K562 (cell line): ENCODE results near the gene PTPN9. TPM values are rescaled to one million over a fixed set of nuclear protein-coding genes. Genes with fewer than 3 reads are reported as not detected.
A peak's percentile ranks its signal among the peaks of the same experiment; 100 is the strongest.

Source experiments
- ATAC-seq: fragments of 200-7000 bp; cut with Tn5 transposase; 3 replicates; pipeline ENCODE4 v1.9.1; 2020; ENCODE audit warnings: moderate library complexity
- BruUV-seq: library from RNA; stranded (reverse); fragments of 400-500 nt; replicated peaks from 2 replicates; lab custom pipeline; 2021; lab: Mats Ljungman, UMichigan
- CTCF ChIA-PET: fragments of 300-600 bp; formaldehyde crosslinking; extraction: SDS; loops from one replicate; lab custom pipeline; 2021; ENCODE audit warnings: low intra/inter-chr PET ratio; lab: Yijun Ruan, JAX
- POLR2A ChIA-PET: fragments of 300-600, 350-650 bp; sonication (Branson Sonifier 250); formaldehyde crosslinking; extraction: SDS; loops from one replicate; lab custom pipeline; 2021; ENCODE audit warnings: antibody characterized with exemption, inconsistent platforms; lab: Yijun Ruan, JAX
- DNase-seq, 4 experiments: peaks; one replicate each; pipeline versions ENCODE4 v3.0.0 to v3.0.0-alpha.2; 2011 to 2018; ENCODE audit warnings: low spot score in 3 of 4, mixed read lengths in 3 of 4; ENCODE audit errors: extremely low read depth in 1 of 4
- FAIRE-seq: peaks from 2 replicates; lab custom pipeline; 2011; peaks lifted over from hg19 to GRCh38; lab: Jason Lieb, UNC
- H2AFZ ChIP-seq: 2 replicates; pipeline ENCODE4 v1.6.0; 2011; ENCODE audit warnings: low read depth, low read length, control low read depth, inconsistent platforms
- H3K27ac ChIP-seq: fragments of 200-600 bp; 3 replicates; pipeline ENCODE4 v1.8.0; 2011; ENCODE audit warnings: low read depth, mild to moderate bottlenecking, control low read depth, inconsistent platforms, low read length, moderate library complexity, mixed read lengths; ENCODE audit errors: extremely low read depth
- H3K27me3 ChIP-seq, 2 experiments: fragments of 300-600 bp in 1 of 2; 2 replicates in 1 of 2; 3 replicates in 1 of 2; pipeline versions ENCODE4 v1.6.0 to v1.8.0; 2011; ENCODE audit warnings: inconsistent platforms in 2 of 2, low read length in 2 of 2, mild to moderate bottlenecking in 1 of 2, mixed read lengths in 1 of 2, moderate library complexity in 1 of 2; ENCODE audit not compliant: control insufficient read depth in 2 of 2, insufficient read depth in 2 of 2
- H3K36me3 ChIP-seq: fragments of 300-600 bp; 3 replicates; pipeline ENCODE4 v1.8.0; 2011; ENCODE audit warnings: mild to moderate bottlenecking, low read length, inconsistent platforms; ENCODE audit not compliant: control insufficient read depth, insufficient read depth
- H3K4me1 ChIP-seq, 2 experiments: fragments of 200-600 bp in 1 of 2; replicated peaks in 1 of 2; 2 replicates in 1 of 2; 3 replicates in 1 of 2; pipeline versions ENCODE4 v1.5.1 to v1.8.0; 2011; ENCODE audit warnings: inconsistent platforms in 2 of 2, low read length in 2 of 2, mild to moderate bottlenecking in 1 of 2, mixed read lengths in 1 of 2, moderate library complexity in 1 of 2; ENCODE audit not compliant: control insufficient read depth in 2 of 2, insufficient read depth in 2 of 2
- H3K4me2 ChIP-seq: 2 replicates; pipeline ENCODE4 v1.6.1; 2011; ENCODE audit warnings: low read length, control low read depth, inconsistent platforms, mixed read lengths; ENCODE audit not compliant: insufficient read depth
- H3K4me3 ChIP-seq: fragments of 200-600 bp; sonication (generic), shearing (Covaris generic); 2 replicates; pipeline ENCODE4 v1.5.1; 2016; ENCODE audit warnings: control low read depth, inconsistent platforms
- H3K79me2 ChIP-seq: fragments of 200-600 bp; 3 replicates; pipeline ENCODE4 v1.8.0; 2011; ENCODE audit warnings: low read length, inconsistent platforms; ENCODE audit not compliant: control insufficient read depth, insufficient read depth
- H3K9ac ChIP-seq, 2 experiments: 2 replicates each; pipeline versions ENCODE4 v1.6.0 to v1.6.1; 2011; ENCODE audit warnings: low read depth in 2 of 2, low read length in 2 of 2, control low read depth in 1 of 2, inconsistent platforms in 1 of 2, mild to moderate bottlenecking in 1 of 2, mixed read lengths in 1 of 2; ENCODE audit not compliant: insufficient read depth in 1 of 2
- H3K9me1 ChIP-seq: one replicate; pipeline ENCODE4 v1.6.0; 2011; ENCODE audit warnings: inconsistent platforms, mild to moderate bottlenecking, low read length, moderate library complexity; ENCODE audit not compliant: control insufficient read depth, insufficient read depth
- H3K9me3 ChIP-seq: replicated peaks from 2 replicates; pipeline ENCODE4 v1.5.1; 2011; ENCODE audit warnings: low read depth, low read length, inconsistent platforms; ENCODE audit not compliant: control insufficient read depth, insufficient read depth
- H4K20me1 ChIP-seq: replicated peaks from 2 replicates; pipeline ENCODE4 v1.6.1; 2011; ENCODE audit warnings: low read length, inconsistent platforms, mixed read lengths; ENCODE audit not compliant: control insufficient read depth, insufficient read depth
- ARID4B ChIP-seq: sonication (generic); formaldehyde crosslinking; IDR thresholded peaks from 2 replicates; pipeline ENCODE4 v1.8.0; 2022; ENCODE audit warnings: mild to moderate bottlenecking, missing genetic modification reagents
- BDP1 ChIP-seq: IDR thresholded peaks from 3 replicates; pipeline ENCODE4 v1.6.1; 2011; ENCODE audit not compliant: insufficient read length, insufficient read depth
- CREB1 ChIP-seq, 2 experiments: sonication (generic) in 1 of 2; formaldehyde crosslinking in 1 of 2; IDR thresholded peaks; 2 replicates each; pipeline versions ENCODE4 v1.6.1 to v1.8.0; 2012 to 2022; ENCODE audit warnings: inconsistent platforms in 1 of 2, mild to moderate bottlenecking in 1 of 2, missing genetic modification reagents in 1 of 2, moderate library complexity in 1 of 2
- FOXA3 ChIP-seq, 2 experiments: fragments of 450-650 bp in 1 of 2; sonication (generic) in 1 of 2; formaldehyde crosslinking; IDR thresholded peaks in 1 of 2; conservative IDR thresholded peaks in 1 of 2; 2 replicates each; pipeline versions ENCODE4 v1.4.0 to v1.8.0; 2020 to 2022; ENCODE audit warnings: mild to moderate bottlenecking in 2 of 2, missing genetic modification reagents in 1 of 2
- HDAC6 ChIP-seq: IDR thresholded peaks from 2 replicates; pipeline ENCODE4 v1.6.1; 2012; ENCODE audit warnings: low read depth, mild to moderate bottlenecking, control low read depth, inconsistent platforms, low read length, moderate library complexity
- POLR2AphosphoS5 ChIP-seq: IDR thresholded peaks from 2 replicates; pipeline ENCODE4 v1.6.1; 2011; ENCODE audit warnings: mild to moderate bottlenecking, low read depth, low read length, moderate library complexity; ENCODE audit not compliant: control insufficient read depth, insufficient read depth
- POLR2G ChIP-seq: fragments of 200-400 bp; formaldehyde crosslinking; IDR thresholded peaks from 2 replicates; pipeline ENCODE4 v1.6.1; 2017; ENCODE audit warnings: low read depth, mild to moderate bottlenecking, antibody characterized with exemption, low read length, moderate library complexity
- RBFOX2 ChIP-seq: fragments of 200-400 bp; formaldehyde crosslinking; IDR thresholded peaks from 2 replicates; pipeline ENCODE4 v1.6.1; 2017; ENCODE audit warnings: low read depth, mild to moderate bottlenecking, low read length, moderate library complexity
- SP2 ChIP-seq: IDR thresholded peaks from 2 replicates; pipeline ENCODE4 v1.6.1; 2011; ENCODE audit warnings: mild to moderate bottlenecking, low read depth, low read length, moderate library complexity; ENCODE audit not compliant: poor library complexity, severe bottlenecking; ENCODE audit errors: extremely low read depth
- TARDBP ChIP-seq: fragments of 450-650 bp; IDR thresholded peaks from 2 replicates; pipeline ENCODE4 v1.6.1; 2016
- THAP7 ChIP-seq: fragments of 250-450 bp; sonication (Bioruptor Pico); IDR thresholded peaks from 2 replicates; pipeline ENCODE4 v1.5.0; 2021
- ZNF253 ChIP-seq: fragments of 250-450 bp; sonication (Bioruptor Pico); conservative IDR thresholded peaks from 2 replicates; pipeline ENCODE4 v1.6.1; 2021; ENCODE audit warnings: mild to moderate bottlenecking
- WGBS: fragments of 100-300 bp; shearing (Covaris generic); methylation state at CpG from one replicate; pipeline ENCODE4 v1.1.6; 2016; ENCODE audit warnings: low coverage, mixed read lengths; ENCODE audit not compliant: insufficient coverage; ENCODE audit errors: missing lambda C conversion rate; 5-methylcytosine and 5-hydroxymethylcytosine counted together
- in situ Hi-C: fragments of 300-500 bp; cut with MboI; formaldehyde crosslinking; loops from 4 replicates; pipeline ENCODE4 v1.15.0; 2018; ENCODE audit warnings: inconsistent platforms, mixed read lengths
- intact Hi-C: fragments of 100-400 bp; cut with micrococcal nuclease; formaldehyde crosslinking; loops from 2 replicates; pipeline ENCODE4 v1.14.2; 2022
- polyA plus RNA-seq, 8 experiments: library from polyadenylated mRNA; depleted of rRNA in 4 of 8; stranded (reverse) in 5 of 8; unstranded in 3 of 8; fragments of >200 nt; fragmentation: Nextera tagmentation in 2 of 8; fragmentation: Illumina TruSeq in 1 of 8; extraction: Ambion mirVana in 2 of 8; extraction: Trizol in 1 of 8; gene quantifications; 2 replicates each; pipeline versions ENCODE4 v1.2.1 to v1.2.3, GENCODE V29; 2011 to 2014; ENCODE audit warnings: inconsistent platforms in 1 of 8, missing spikeins in 1 of 8
- total RNA-seq, 7 experiments: library from RNA; depleted of rRNA in 6 of 7; stranded (reverse); fragments of >200 nt in 6 of 7; fragmentation: Illumina TruSeq in 2 of 7; extraction: Trizol in 2 of 7; gene quantifications; 2 replicates each; pipeline versions ENCODE4 v1.2.1 to v1.2.3, GENCODE V29; 2011 to 2021; ENCODE audit warnings: low replicate concordance in 1 of 7
- TF ChIP-seq, protein P1 (sequence below): conservative IDR thresholded peaks from 2 replicates; pipeline ENCODE4 v1.6.1; 2011; ENCODE audit warnings: low read depth, mild to moderate bottlenecking, low read length; ENCODE audit not compliant: control insufficient read depth

The PTPN9 gene
- total and polyA plus RNA-seq, 9 of the 15 experiments (the other 6 are each of a cell fraction or from before 2014, with no cell fraction given) = 5.0 to 24.0 (median 14.2) TPM

DNA sequence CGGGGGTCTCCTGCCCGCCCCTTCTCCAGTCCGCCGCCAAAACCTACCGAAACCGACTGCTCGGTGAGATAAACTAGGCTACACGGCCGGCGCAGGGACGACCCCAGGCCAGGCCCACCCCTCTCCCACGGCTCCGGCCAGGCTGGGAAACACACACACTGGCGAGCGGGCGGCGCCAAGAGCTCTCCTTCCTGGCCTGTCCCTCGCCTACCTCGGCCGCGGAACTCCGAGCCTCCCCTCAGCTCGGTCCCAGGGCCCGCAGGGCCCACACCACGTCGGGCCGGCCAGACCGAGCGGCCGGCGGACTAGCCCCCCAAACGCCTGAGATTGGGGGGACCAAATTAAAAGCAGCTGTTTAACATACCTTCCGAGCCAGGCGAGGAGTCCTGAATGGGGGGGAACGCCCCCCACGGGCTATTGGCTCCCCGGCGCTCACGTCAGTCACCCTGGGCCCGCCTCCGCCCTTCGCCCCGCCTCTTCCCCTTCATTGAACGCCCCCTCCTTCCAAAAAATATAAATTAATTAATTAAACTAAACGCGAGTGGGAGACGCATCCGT lies 123.6 kb downstream of the PTPN9 start:
- peak overlapping the region; percentile 85 for H3K27ac ChIP-seq
- ChIA-PET CTCF (no interaction called here), POLR2A (interaction anchor here (0.6 to 1.8 kb wide), 15 partner anchors 9 to 494 kb away, joined by 3 to 9 read pairs (median 3); partner anchors contain the start of genes MAN2C1, PTPN9 and SNX33)
- H3K79me2 ChIP-seq = peaks cover 25% of the 10 kb centered on the region
- H3K36me3 ChIP-seq = no peaks in the 10 kb centered on the region
- peak overlapping the region; percentile 83 to 98 for H3K9ac ChIP-seq
- intact Hi-C loops (no loop called here), in situ Hi-C loops (no loop called here)
- BruUV-seq = TSS peak; percentile 48
- FAIRE-seq (peak; percentile 75), DNase-seq (peak; percentile 91 to 92 (median 92)), ATAC-seq (peak; percentile 34)
- H3K4me2 ChIP-seq = peak overlapping the region; percentile 99
- H3K4me1 ChIP-seq = peaks cover 13 to 24% of the 10 kb centered on the region in 2 experiments; a peak in 3 of 5 replicates
- H3K9me1 ChIP-seq = no peaks in the 10 kb centered on the region
- H3K9me3 ChIP-seq = no peaks in the 10 kb centered on the region
- WGBS = under 1% methylated on average over 38 of the region's 48 CpGs
- peaks cover 2% of the 10 kb centered on the region for H4K20me1 ChIP-seq
- peak overlapping the region; percentile 97 for H2AFZ ChIP-seq
- no peaks in the 10 kb centered on the region for H3K27me3 ChIP-seq
- peak overlapping the region; percentile 75 for H3K4me3 ChIP-seq
- TF ChIP-seq FOXA3 (CRISPR knock-in tag; conservative IDR thresholded peaks at IDR 0.05 in 1 of 2, IDR thresholded peaks at IDR 0.05 in 1 of 2) = peak in 1 of 2 experiments; percentile 2; a peak in 1 of 4 replicates
- TF ChIP-seq ZNF253 (CRISPR knock-in tag) = no peak
- peak; percentile 70 for TF ChIP-seq RBFOX2
- TF ChIP-seq POLR2G = peak; percentile 72
- no peak for TF ChIP-seq HDAC6
- TF ChIP-seq, protein P1, sequence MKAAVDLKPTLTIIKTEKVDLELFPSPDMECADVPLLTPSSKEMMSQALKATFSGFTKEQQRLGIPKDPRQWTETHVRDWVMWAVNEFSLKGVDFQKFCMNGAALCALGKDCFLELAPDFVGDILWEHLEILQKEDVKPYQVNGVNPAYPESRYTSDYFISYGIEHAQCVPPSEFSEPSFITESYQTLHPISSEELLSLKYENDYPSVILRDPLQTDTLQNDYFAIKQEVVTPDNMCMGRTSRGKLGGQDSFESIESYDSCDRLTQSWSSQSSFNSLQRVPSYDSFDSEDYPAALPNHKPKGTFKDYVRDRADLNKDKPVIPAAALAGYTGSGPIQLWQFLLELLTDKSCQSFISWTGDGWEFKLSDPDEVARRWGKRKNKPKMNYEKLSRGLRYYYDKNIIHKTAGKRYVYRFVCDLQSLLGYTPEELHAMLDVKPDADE = 0 out of 2 replicates have a peak, but pooled peaks have one; percentile 26
- peak; percentile 68 for TF ChIP-seq POLR2AphosphoS5
- no peak for TF ChIP-seq TARDBP
- TF ChIP-seq BDP1 = no peak
- 0 out of 2 replicates have a peak, but pooled peaks have one; percentile 14 for TF ChIP-seq CREB1 (IDR thresholded peaks at IDR 0.05)
- no peak for TF ChIP-seq CREB1 (CRISPR knock-in tag; IDR thresholded peaks at IDR 0.05)
- peak; percentile 16 for TF ChIP-seq SP2
- TF ChIP-seq ARID4B = 0 out of 2 replicates have a peak, but pooled peaks have one; percentile 39
- TF ChIP-seq THAP7 (CRISPR knock-in tag) = 0 out of 2 replicates have a peak, but pooled peaks have one; percentile 53
